Neuron (in vitro differentiated cells): ENCODE measurements around the gene FBXL5.

Experiments
- H2AFZ ChIP-seq: one replicate; pipeline ENCODE4 v1.6.1; 2013; ENCODE audit warnings: low read depth, mild to moderate bottlenecking, inconsistent platforms, low read length, moderate library complexity
- H3K27me3 ChIP-seq: one replicate; pipeline ENCODE4 v1.6.1; 2013; ENCODE audit warnings: low read length; ENCODE audit not compliant: insufficient read depth
- H3K36me3 ChIP-seq: one replicate; pipeline ENCODE4 v1.6.1; 2013; ENCODE audit warnings: low read length; ENCODE audit not compliant: insufficient read depth
- H3K4me1 ChIP-seq: one replicate; pipeline ENCODE4 v1.6.1; 2013; ENCODE audit warnings: low read length; ENCODE audit not compliant: insufficient read depth
- H3K4me3 ChIP-seq: 2 replicates; pipeline ENCODE4 v1.5.1; 2013; ENCODE audit warnings: mild to moderate bottlenecking, low read length, moderate library complexity
- H3K9me3 ChIP-seq: one replicate; pipeline ENCODE4 v1.6.1; 2013; ENCODE audit warnings: low read length

The FBXL5 gene

GRCh38 chr4:15655223-15656037 lies at the start of gene FBXL5:
FBXL5 (minus strand) TSS chr4:15655357; CDS start chr4:15655287, 70 bp downstream.
- Histone ChIP-seq H3K27me3 (no peaks in the 10 kb centered on the region), H2AFZ (peak within 1 kb of the TSS; percentile 86), H3K4me3 (peak within 1 kb of the TSS; percentile 86), H3K36me3 (no peaks in the 10 kb centered on the region), H3K4me1 (peaks cover 24% of the 10 kb centered on the region), H3K9me3 (no peaks in the 10 kb centered on the region)

DNA sequence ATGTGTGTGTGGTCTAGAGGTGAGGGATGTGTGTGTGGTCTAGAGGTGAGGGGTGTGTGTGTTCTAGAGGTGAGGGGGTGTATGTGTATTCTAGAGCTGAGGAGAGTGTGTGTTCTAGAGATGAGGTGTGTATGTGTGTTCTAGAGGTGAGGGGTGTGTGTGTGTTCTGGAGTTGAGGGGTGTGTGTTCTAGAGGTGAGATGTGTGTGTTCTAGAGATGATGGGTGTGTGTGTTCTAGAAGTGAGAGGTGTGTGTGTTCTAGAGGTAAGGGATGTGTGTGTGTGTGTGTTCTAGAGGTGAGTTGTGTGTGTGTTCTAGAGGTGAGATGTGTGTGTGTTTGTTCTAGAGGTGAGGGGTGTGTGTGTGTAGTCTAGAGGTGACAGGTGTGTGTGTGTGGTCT lies 49.0 kb upstream of the FBXL5 start:
- H3K4me1 ChIP-seq = peaks cover 28% of the 10 kb centered on the region
- H3K27me3 ChIP-seq = no peaks in the 10 kb centered on the region
- no peak overlapping the region for H3K4me3 ChIP-seq
- no peak overlapping the region for H2AFZ ChIP-seq
- H3K9me3 ChIP-seq = peaks cover 4% of the 10 kb centered on the region
- no peaks in the 10 kb centered on the region for H3K36me3 ChIP-seq

GRCh38 chr4:15703439-15703838 lies 48.3 kb upstream of the FBXL5 start:
- peaks cover 4% of the 10 kb centered on the region for H3K9me3 ChIP-seq
- H3K4me1 ChIP-seq = peaks cover 24% of the 10 kb centered on the region
- H2AFZ ChIP-seq = no peak overlapping the region
- H3K27me3 ChIP-seq = no peaks in the 10 kb centered on the region
- no peak overlapping the region for H3K4me3 ChIP-seq
- no peaks in the 10 kb centered on the region for H3K36me3 ChIP-seq

GRCh38 chr4:15702941-15703403 lies 47.8 kb upstream of the FBXL5 start, which contains the start of gene BST1:
BST1 (plus strand) TSS chr4:15703065; CDS start chr4:15703145, 80 bp downstream.
- H3K27me3 ChIP-seq = no peaks in the 10 kb centered on the region
- H3K36me3 ChIP-seq = no peaks in the 10 kb centered on the region
- no peak within 1 kb of the TSS for H3K4me3 ChIP-seq

DNA sequence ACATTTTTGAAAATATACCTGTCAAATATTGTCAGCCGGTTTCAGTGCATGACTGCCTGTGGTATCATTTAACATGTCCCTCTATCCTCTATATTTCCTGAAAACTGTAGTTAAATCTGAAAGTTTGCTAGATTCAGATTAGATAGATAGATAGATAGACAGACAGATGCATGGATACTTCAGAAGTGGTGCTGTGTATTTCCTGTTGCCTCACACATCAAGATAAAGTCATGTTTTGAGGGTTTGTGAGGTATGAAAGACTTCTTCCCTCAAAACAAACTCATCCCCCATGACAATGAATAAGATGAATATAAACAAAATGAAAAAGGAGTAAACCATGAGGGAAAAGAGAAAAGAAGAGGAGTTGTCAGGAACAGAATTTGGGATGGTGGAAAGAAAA lies 41.7 kb upstream of the FBXL5 start:
- H2AFZ ChIP-seq = no peak overlapping the region
- H3K9me3 ChIP-seq = no peaks in the 10 kb centered on the region
- H3K4me1 ChIP-seq = no peaks in the 10 kb centered on the region
- H3K4me3 ChIP-seq = no peak overlapping the region
- H3K27me3 ChIP-seq = no peaks in the 10 kb centered on the region
- H3K36me3 ChIP-seq = no peaks in the 10 kb centered on the region

More at GRCh38 chr4:15702941-15703403, 47.8 kb upstream of the FBXL5 start, which contains the start of gene BST1:
- H3K9me3 ChIP-seq = peaks cover 4% of the 10 kb centered on the region
- H3K4me1 ChIP-seq = peaks cover 24% of the 10 kb centered on the region
- no peak within 1 kb of the TSS for H2AFZ ChIP-seq

GRCh38 chr4:15695729-15696128 lies 40.6 kb upstream of the FBXL5 start:
- Histone ChIP-seq H3K4me3 (no peak overlapping the region), H3K27me3 (no peaks in the 10 kb centered on the region), H3K36me3 (no peaks in the 10 kb centered on the region), H3K9me3 (no peaks in the 10 kb centered on the region), H2AFZ (no peak overlapping the region), H3K4me1 (peaks cover 5% of the 10 kb centered on the region)

- H3K4me1 ChIP-seq = peaks cover 10% of the 10 kb centered on the region
- no peak overlapping the region for H3K4me3 ChIP-seq
- no peaks in the 10 kb centered on the region for H3K36me3 ChIP-seq
- H3K27me3 ChIP-seq = no peaks in the 10 kb centered on the region
- H3K9me3 ChIP-seq = no peaks in the 10 kb centered on the region
- no peak overlapping the region for H2AFZ ChIP-seq
Measured at GRCh38 chr4:15695240-15695699, 40.1 kb upstream of the FBXL5 start.

DNA sequence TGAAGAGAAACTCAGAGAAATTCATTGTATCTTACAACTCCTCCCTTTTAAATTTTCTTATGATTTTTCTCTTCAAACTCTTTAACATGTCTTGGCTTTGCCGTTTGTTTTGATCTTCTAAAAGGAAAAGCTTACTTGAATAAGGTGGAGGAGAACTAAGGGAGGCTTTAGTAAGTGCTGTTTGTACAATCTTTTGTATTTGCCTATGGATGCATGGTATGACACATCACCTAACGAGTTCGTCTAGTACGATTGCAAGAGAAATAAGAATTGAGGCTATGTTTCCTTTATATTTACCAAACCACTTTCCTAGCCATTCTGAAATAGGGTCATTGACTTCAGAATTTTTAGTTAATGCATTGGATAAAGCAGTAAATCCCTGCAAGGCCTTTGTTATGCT lies 39.3 kb upstream of the FBXL5 start:
- H3K36me3 ChIP-seq = no peaks in the 10 kb centered on the region
- no peak overlapping the region for H2AFZ ChIP-seq
- H3K27me3 ChIP-seq = no peaks in the 10 kb centered on the region
- peaks cover 18% of the 10 kb centered on the region for H3K4me1 ChIP-seq
- H3K9me3 ChIP-seq = no peaks in the 10 kb centered on the region
- H3K4me3 ChIP-seq = no peak overlapping the region

GRCh38 chr4:15692602-15693001 lies 37.4 kb upstream of the FBXL5 start:
- no peak overlapping the region for H2AFZ ChIP-seq
- H3K4me3 ChIP-seq = no peak overlapping the region
- no peaks in the 10 kb centered on the region for H3K27me3 ChIP-seq
- H3K4me1 ChIP-seq = peaks cover 22% of the 10 kb centered on the region
- no peaks in the 10 kb centered on the region for H3K9me3 ChIP-seq
- peaks cover 10% of the 10 kb centered on the region for H3K36me3 ChIP-seq

- peaks cover 20% of the 10 kb centered on the region for H3K36me3 ChIP-seq
- H3K4me1 ChIP-seq = peaks cover 22% of the 10 kb centered on the region
- no peak overlapping the region for H2AFZ ChIP-seq
Measured at GRCh38 chr4:15691346-15692135, 36.4 kb upstream of the FBXL5 start.

GRCh38 chr4:15690020-15690809 lies 35.1 kb upstream of the FBXL5 start:
- H2AFZ ChIP-seq = no peak overlapping the region
- H3K36me3 ChIP-seq = peaks cover 33% of the 10 kb centered on the region
- peaks cover 22% of the 10 kb centered on the region for H3K4me1 ChIP-seq
- no peaks in the 10 kb centered on the region for H3K27me3 ChIP-seq
- H3K9me3 ChIP-seq = peaks cover 2% of the 10 kb centered on the region
- H3K4me3 ChIP-seq = no peak overlapping the region

More at GRCh38 chr4:15691346-15692135, 36.4 kb upstream of the FBXL5 start:
- no peaks in the 10 kb centered on the region for H3K27me3 ChIP-seq
- no peaks in the 10 kb centered on the region for H3K9me3 ChIP-seq
- H3K4me3 ChIP-seq = no peak overlapping the region

GRCh38 chr4:15689540-15689939 lies 34.4 kb upstream of the FBXL5 start:
- no peak overlapping the region for H3K4me3 ChIP-seq
- peaks cover 23% of the 10 kb centered on the region for H3K4me1 ChIP-seq

More at GRCh38 chr4:15689540-15689939, 34.4 kb upstream of the FBXL5 start:
- Histone ChIP-seq H3K27me3 (no peaks in the 10 kb centered on the region), H3K36me3 (peaks cover 40% of the 10 kb centered on the region), H2AFZ (no peak overlapping the region), H3K9me3 (peaks cover 3% of the 10 kb centered on the region)
